Measurements from ENCODE around the gene IP6K1.
"Not testable (repeated sequence)": the region's sequence is repeated elsewhere in the genome, so short reads cannot be mapped to it uniquely, and the experiment has no call there.

Gene IP6K1

GRCh38 chr3:49689046-49689907, 97.1 kb downstream of the IP6K1 start, which contains the start of the genes MST1 and RNF123:
Gene MST1, minus strand, starts transcription at chr3:49689474. Its CDS starts 783 bp downstream, at chr3:49688691.
Gene RNF123, plus strand, starts transcription at chr3:49689557. Its CDS starts 1,609 bp downstream, at chr3:49691166.
- peak within 1 kb of the TSS; percentile 21 for H2AK5ac ChIP-seq (ENCODE audit: low read length, severe bottlenecking)

DNA sequence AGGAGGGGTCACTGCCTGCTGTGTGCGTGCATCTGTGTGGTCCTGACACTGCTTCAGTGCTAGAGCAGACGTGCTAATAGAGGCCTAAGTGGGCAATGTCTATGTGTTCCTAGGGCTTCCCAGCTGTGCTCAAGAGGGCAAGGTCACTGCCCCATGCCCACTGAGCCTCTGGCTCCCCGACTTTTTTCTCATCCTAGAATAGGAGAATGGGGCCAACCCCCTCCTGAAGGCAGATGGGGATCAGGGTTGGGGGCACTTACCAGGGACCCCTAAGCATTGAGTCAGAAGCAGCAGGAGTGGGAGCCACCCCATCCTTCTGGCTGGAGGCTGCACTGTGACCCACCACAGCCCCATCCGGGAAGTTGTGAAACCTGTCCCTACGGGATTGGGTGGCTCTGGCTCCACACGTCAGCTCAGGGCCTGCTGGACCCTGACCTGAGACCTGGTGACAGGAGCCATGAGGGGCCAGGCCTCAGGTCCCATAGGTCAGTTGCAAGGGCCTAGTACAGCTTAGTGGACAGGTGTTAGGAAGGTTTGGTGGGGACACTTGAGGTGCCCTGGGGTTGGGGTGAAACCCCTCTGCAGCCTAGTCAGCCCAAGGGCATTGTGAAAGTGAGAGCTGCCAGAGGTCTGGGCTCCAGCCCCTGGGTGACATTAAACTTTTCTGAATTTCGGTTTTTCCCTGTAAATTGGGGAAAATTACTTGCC, 97.8 kb downstream of the IP6K1 start:
- H3K14ac ChIP-seq (ENCODE audit: low read length in 2 of 2); H2BK120ac ChIP-seq (ENCODE audit: low read depth, low read length); H3K9me3 ChIP-seq (ENCODE audit: control insufficient read depth, low read length); H2BK15ac ChIP-seq (ENCODE audit: low read depth, poor library complexity, severe bottlenecking); H3K27ac ChIP-seq (ENCODE audit: low read length, poor library complexity, severe bottlenecking); H3K18ac ChIP-seq (ENCODE audit: low read depth in 1 of 2, low read length in 2 of 2); DNase-seq; H4K91ac ChIP-seq (ENCODE audit: low read length); H3K23ac ChIP-seq (ENCODE audit: low read length in 2 of 2); H3K4me2 ChIP-seq (ENCODE audit: low read length, poor library complexity, severe bottlenecking); H2BK5ac ChIP-seq (ENCODE audit: low read depth, low read length, poor library complexity, severe bottlenecking); H3K27me3 ChIP-seq (ENCODE audit: control insufficient read depth in 1 of 2, insufficient read depth in 1 of 2, low read length in 2 of 2); H2AFZ ChIP-seq (ENCODE audit: low read depth, low read length): not testable (repeated sequence)
- Histone ChIP-seq H3K4me3 (ENCODE audit: insufficient read depth in 1 of 2, low read depth in 1 of 2, low read length in 2 of 2) (peak overlapping the region in 1 of 2 experiments; percentile 96), H3K9ac (ENCODE audit: low read length) (peak overlapping the region; percentile 95), H3K36me3 (ENCODE audit: control insufficient read depth in 1 of 2, insufficient read depth in 2 of 2, low read depth in 1 of 2, low read length in 2 of 2) (peaks cover 10 to 19% of the 10 kb centered on the region in 2 experiments), H4K8ac (ENCODE audit: low read length) (peak overlapping the region; percentile 20), H2BK12ac (ENCODE audit: low read length in 2 of 2) (peak overlapping the region in 1 of 2 experiments; percentile 10), H2AK5ac (ENCODE audit: low read length, severe bottlenecking) (peak overlapping the region; percentile 3), H3K79me1 (replicated peaks; ENCODE audit: low read length, poor library complexity, severe bottlenecking) (peaks cover 13% of the 10 kb centered on the region), H3K4me1 (ENCODE audit: control insufficient read depth, insufficient read depth, low read depth, low read length) (peaks cover 27% of the 10 kb centered on the region), H3K4ac (ENCODE audit: low read depth in 1 of 2, low read length in 2 of 2) (peak overlapping the region in 1 of 2 experiments; percentile 24)
- 97% methylated on average over 6 of the region's 7 CpGs for WGBS

More at GRCh38 chr3:49689046-49689907, 97.1 kb downstream of the IP6K1 start, which contains the start of the genes MST1 and RNF123:
- H3K4me3 ChIP-seq (ENCODE audit: insufficient read depth in 1 of 2, low read depth in 1 of 2, low read length in 2 of 2): peak within 1 kb of the TSS; percentile 96 to 99
- H4K8ac ChIP-seq (ENCODE audit: low read length): peak within 1 kb of the TSS; percentile 99
- H3K4ac ChIP-seq (ENCODE audit: low read depth in 1 of 2, low read length in 2 of 2): peak within 1 kb of the TSS; percentile 97
- H3K23ac ChIP-seq (ENCODE audit: low read length in 2 of 2): no peak within 1 kb of the TSS
- peaks cover 25% of the 10 kb centered on the region for H3K4me1 ChIP-seq (ENCODE audit: control insufficient read depth, insufficient read depth, low read depth, low read length)
- no peaks in the 10 kb centered on the region for H3K9me3 ChIP-seq (ENCODE audit: control insufficient read depth, low read length)
- peak within 1 kb of the TSS; percentile 96 for H2AFZ ChIP-seq (ENCODE audit: low read depth, low read length)
- peak within 1 kb of the TSS in 1 of 2 experiments; percentile 97 for H3K14ac ChIP-seq (ENCODE audit: low read length in 2 of 2)
- 6% methylated on average over 65 of the region's 66 CpGs for WGBS
- peak within 1 kb of the TSS; percentile 95 for H4K91ac ChIP-seq (ENCODE audit: low read length)
- H2BK5ac ChIP-seq (ENCODE audit: low read depth, low read length, poor library complexity, severe bottlenecking): no peak within 1 kb of the TSS
- H3K18ac ChIP-seq (ENCODE audit: low read depth in 1 of 2, low read length in 2 of 2): peak within 1 kb of the TSS; percentile 85 to 88
- peak within 1 kb of the TSS in 1 of 2 experiments; percentile 49 for H2BK12ac ChIP-seq (ENCODE audit: low read length in 2 of 2)
- no peaks in the 10 kb centered on the region for H3K27me3 ChIP-seq (ENCODE audit: control insufficient read depth in 1 of 2, insufficient read depth in 1 of 2, low read length in 2 of 2)
- H3K4me2 ChIP-seq (ENCODE audit: low read length, poor library complexity, severe bottlenecking): peak within 1 kb of the TSS; percentile 96
- H2BK15ac ChIP-seq (ENCODE audit: low read depth, poor library complexity, severe bottlenecking): no peak within 1 kb of the TSS
- peak within 1 kb of the TSS; percentile 71 for H2BK120ac ChIP-seq (ENCODE audit: low read depth, low read length)
- peaks cover 5 to 14% of the 10 kb centered on the region in 2 experiments for H3K36me3 ChIP-seq (ENCODE audit: control insufficient read depth in 1 of 2, insufficient read depth in 2 of 2, low read depth in 1 of 2, low read length in 2 of 2)
- H3K9ac ChIP-seq (ENCODE audit: low read length): peak within 1 kb of the TSS; percentile 95
- peaks cover 14% of the 10 kb centered on the region for H3K79me1 ChIP-seq (replicated peaks; ENCODE audit: low read length, poor library complexity, severe bottlenecking)
- peak; percentile 91 for DNase-seq
- no peak within 1 kb of the TSS for H3K27ac ChIP-seq (ENCODE audit: low read length, poor library complexity, severe bottlenecking)

GRCh38 chr3:49687424-49687795, 98.9 kb downstream of the IP6K1 start:
- not testable (repeated sequence) for H3K4me2 ChIP-seq (ENCODE audit: low read length, poor library complexity, severe bottlenecking); H2AFZ ChIP-seq (ENCODE audit: low read depth, low read length); H4K8ac ChIP-seq (ENCODE audit: low read length); H3K4me3 ChIP-seq (ENCODE audit: insufficient read depth in 1 of 2, low read depth in 1 of 2, low read length in 2 of 2); H2BK12ac ChIP-seq (ENCODE audit: low read length in 2 of 2); H4K91ac ChIP-seq (ENCODE audit: low read length); H3K23ac ChIP-seq (ENCODE audit: low read length in 2 of 2); H3K27me3 ChIP-seq (ENCODE audit: control insufficient read depth in 1 of 2, insufficient read depth in 1 of 2, low read length in 2 of 2); DNase-seq; H3K9me3 ChIP-seq (ENCODE audit: control insufficient read depth, low read length); H2AK5ac ChIP-seq (ENCODE audit: low read length, severe bottlenecking); H3K9ac ChIP-seq (ENCODE audit: low read length); H2BK15ac ChIP-seq (ENCODE audit: low read depth, poor library complexity, severe bottlenecking); H2BK120ac ChIP-seq (ENCODE audit: low read depth, low read length); H3K18ac ChIP-seq (ENCODE audit: low read depth in 1 of 2, low read length in 2 of 2); H2BK5ac ChIP-seq (ENCODE audit: low read depth, low read length, poor library complexity, severe bottlenecking); H3K27ac ChIP-seq (ENCODE audit: low read length, poor library complexity, severe bottlenecking); H3K4ac ChIP-seq (ENCODE audit: low read depth in 1 of 2, low read length in 2 of 2); H3K14ac ChIP-seq (ENCODE audit: low read length in 2 of 2)
- Histone ChIP-seq H3K4me1 (ENCODE audit: control insufficient read depth, insufficient read depth, low read depth, low read length) (peaks cover 38% of the 10 kb centered on the region), H3K79me1 (replicated peaks; ENCODE audit: low read length, poor library complexity, severe bottlenecking) (peaks cover 13% of the 10 kb centered on the region), H3K36me3 (ENCODE audit: control insufficient read depth in 1 of 2, insufficient read depth in 2 of 2, low read depth in 1 of 2, low read length in 2 of 2) (peaks cover 21 to 28% of the 10 kb centered on the region in 2 experiments)
- WGBS: 98% methylated on average over 11 of the region's 12 CpGs

Data from mesenchymal stem cell (in vitro differentiated cells and primary cell).